Upper lobe of right lung (tissue), 1 donor: ENCODE measurements around the gene CACNA2D2. TPM values are rescaled to one million over a fixed set of nuclear protein-coding genes. Genes with fewer than 3 reads are reported as not detected.
A peak's percentile ranks its signal among the peaks of the same experiment; 100 is the strongest.

Experiments
- ATAC-seq: fragments of 200-7000 bp; cut with Tn5 transposase; one replicate; pipeline ENCODE4 v1.9.1; 2020; ENCODE audit warnings: mild to moderate bottlenecking, moderate library complexity
- DNase-seq: peaks from one replicate; pipeline ENCODE4 v3.0.0-alpha.2; 2020
- H3K27ac ChIP-seq: fragments of 200-600 bp; one replicate; pipeline ENCODE4 v1.8.0; 2022
- H3K27me3 ChIP-seq: fragments of 200-600 bp; one replicate; pipeline ENCODE4 v1.8.0; 2022; ENCODE audit warnings: mild to moderate bottlenecking
- H3K36me3 ChIP-seq: fragments of 200-600 bp; one replicate; pipeline ENCODE4 v1.8.0; 2022
- H3K4me1 ChIP-seq: fragments of 200-600 bp; one replicate; pipeline ENCODE4 v1.8.0; 2022
- H3K4me3 ChIP-seq: fragments of 200-600 bp; one replicate; pipeline ENCODE4 v1.8.0; 2022; ENCODE audit warnings: mild to moderate bottlenecking
- H3K9me3 ChIP-seq: fragments of 200-600 bp; one replicate; pipeline ENCODE4 v1.8.0; 2022
- CTCF ChIP-seq: fragments of 200-600 bp; IDR thresholded peaks from one replicate; pipeline ENCODE4 v1.8.0; 2022; ENCODE audit warnings: antibody characterized with exemption
- intact Hi-C: fragments of 100-400 bp; cut with DNase I; formaldehyde crosslinking; loops from one replicate; pipeline ENCODE4 v1.11.0; 2022
- total RNA-seq: library from RNA; stranded (reverse); fragmentation: NEBNext Ultra II Directional; extraction: Animal tissue kit (Norgen Biotek cat#: 25700); gene quantifications from one replicate; pipeline ENCODE4 v1.2.1, GENCODE V29; 2021
- donor health status: DM: no; HTN: yes; CAD: no; lungs with severe emphysema.

CACNA2D2 gene
- total RNA-seq, 1 donor from 2014 or later = 119 TPM

GRCh38 chr3:50509715-50510114, 6.3 kb upstream of the CACNA2D2 start:
- no peaks in the 10 kb centered on the region for H3K9me3 ChIP-seq

GRCh38 chr3:50508821-50509220, 5.4 kb upstream of the CACNA2D2 start:
- Histone ChIP-seq H3K36me3 (no peaks in the 10 kb centered on the region), H3K27me3 (no peaks in the 10 kb centered on the region), H3K4me1 (no peaks in the 10 kb centered on the region), H3K9me3 (no peaks in the 10 kb centered on the region), H3K4me3 (no peak overlapping the region), H3K27ac (no peak overlapping the region)
- ATAC-seq (no peak), DNase-seq (no peak)
- TF ChIP-seq CTCF = no peak
- intact Hi-C loops = no loop called here

More at GRCh38 chr3:50509715-50510114, 6.3 kb upstream of the CACNA2D2 start:
- Histone ChIP-seq H3K4me3 (no peak overlapping the region), H3K4me1 (no peaks in the 10 kb centered on the region), H3K27ac (no peak overlapping the region), H3K36me3 (no peaks in the 10 kb centered on the region), H3K27me3 (no peaks in the 10 kb centered on the region)
- DNase-seq (no peak), ATAC-seq (no peak)
- no peak for TF ChIP-seq CTCF
- intact Hi-C loops = no loop called here

- DNase-seq (no peak), ATAC-seq (no peak)
- H3K4me3 ChIP-seq = no peak overlapping the region
These were observed 2.7 kb upstream of the CACNA2D2 start for GRCh38 chr3:50506169-50506568.

GRCh38 chr3:50504681-50505080, 1.2 kb upstream of the CACNA2D2 start:
- DNase-seq (no peak), ATAC-seq (no peak)
- Histone ChIP-seq H3K27ac (no peak overlapping the region), H3K36me3 (no peaks in the 10 kb centered on the region), H3K9me3 (no peaks in the 10 kb centered on the region), H3K4me1 (peaks cover 8% of the 10 kb centered on the region), H3K4me3 (no peak overlapping the region), H3K27me3 (no peaks in the 10 kb centered on the region)
- intact Hi-C loops = no loop called here
- no peak for TF ChIP-seq CTCF

More at GRCh38 chr3:50506169-50506568, 2.7 kb upstream of the CACNA2D2 start:
- no peak overlapping the region for H3K27ac ChIP-seq
- peaks cover 8% of the 10 kb centered on the region for H3K4me1 ChIP-seq
- H3K36me3 ChIP-seq = no peaks in the 10 kb centered on the region
- H3K9me3 ChIP-seq = no peaks in the 10 kb centered on the region
- H3K27me3 ChIP-seq = no peaks in the 10 kb centered on the region
- no peak for TF ChIP-seq CTCF
- intact Hi-C loops = no loop called here

- peak overlapping the region; percentile 58 for H3K4me3 ChIP-seq
- TF ChIP-seq CTCF = no peak
- ATAC-seq (no peak), DNase-seq (peak; percentile 70)
- peaks cover 11% of the 10 kb centered on the region for H3K4me1 ChIP-seq
- H3K9me3 ChIP-seq = no peaks in the 10 kb centered on the region
- intact Hi-C loops = no loop called here
- no peaks in the 10 kb centered on the region for H3K27me3 ChIP-seq
- H3K27ac ChIP-seq = peak overlapping the region; percentile 47
- no peaks in the 10 kb centered on the region for H3K36me3 ChIP-seq
These were observed 630 bp downstream of the CACNA2D2 start for GRCh38 chr3:50502584-50503423.
